Measurements from ENCODE around the gene SHE.

GRCh38 chr1:154466921-154467417 lies 35.2 kb downstream of the SHE start:
- TF ChIP-seq CTCF (IDR thresholded peaks at IDR 0.05 in 4 of 5, conservative IDR thresholded peaks at IDR 0.05 in 1 of 5): no peak
- TF ChIP-seq POLR2A (IDR thresholded peaks at IDR 0.05): no peak

Data from gastrocnemius medialis (tissue), 4 donors.